ENCODE measurements around the gene IFI35. TPM values are rescaled to one million over a fixed set of nuclear protein-coding genes. Genes with fewer than 3 reads are reported as not detected.

Gene IFI35
- total RNA-seq, 1 experiment from 2014 or later: 9.4 TPM

- intact Hi-C loops (cut with micrococcal nuclease; ENCODE audit: unreplicated experiment): no loop called here
- POLR2A ChIA-PET: interaction anchor here (0.9 to 4.1 kb wide), 2 partner anchors 12 to 357 kb away, joined by 3 to 37 read pairs; partner anchors contain the start of gene RPL27
- peaks cover 17% of the 10 kb centered on the region for H3K4me1 Mint-ChIP-seq (ENCODE audit: low read depth, unreplicated experiment)
- H3K9me3 Mint-ChIP-seq (ENCODE audit: unreplicated experiment): no peaks in the 10 kb centered on the region
- Histone ChIP-seq H3K27me3 (replicated peaks; ENCODE audit: control insufficient read depth, insufficient read depth, low read length) (no peaks in the 10 kb centered on the region), H3K36me3 (ENCODE audit: control insufficient read depth, insufficient read depth, low read length) (no peaks in the 10 kb centered on the region; the same call in 1 of the 2 replicates), H3K9me3 (no peaks in the 10 kb centered on the region), H3K4me3 (ENCODE audit: low read depth, low read length) (no peak overlapping the region), H3K4me1 (peaks cover 20% of the 10 kb centered on the region)
- no TSS peak for BruUV-seq (replicated peaks)
- TF ChIP-seq, protein P1, sequence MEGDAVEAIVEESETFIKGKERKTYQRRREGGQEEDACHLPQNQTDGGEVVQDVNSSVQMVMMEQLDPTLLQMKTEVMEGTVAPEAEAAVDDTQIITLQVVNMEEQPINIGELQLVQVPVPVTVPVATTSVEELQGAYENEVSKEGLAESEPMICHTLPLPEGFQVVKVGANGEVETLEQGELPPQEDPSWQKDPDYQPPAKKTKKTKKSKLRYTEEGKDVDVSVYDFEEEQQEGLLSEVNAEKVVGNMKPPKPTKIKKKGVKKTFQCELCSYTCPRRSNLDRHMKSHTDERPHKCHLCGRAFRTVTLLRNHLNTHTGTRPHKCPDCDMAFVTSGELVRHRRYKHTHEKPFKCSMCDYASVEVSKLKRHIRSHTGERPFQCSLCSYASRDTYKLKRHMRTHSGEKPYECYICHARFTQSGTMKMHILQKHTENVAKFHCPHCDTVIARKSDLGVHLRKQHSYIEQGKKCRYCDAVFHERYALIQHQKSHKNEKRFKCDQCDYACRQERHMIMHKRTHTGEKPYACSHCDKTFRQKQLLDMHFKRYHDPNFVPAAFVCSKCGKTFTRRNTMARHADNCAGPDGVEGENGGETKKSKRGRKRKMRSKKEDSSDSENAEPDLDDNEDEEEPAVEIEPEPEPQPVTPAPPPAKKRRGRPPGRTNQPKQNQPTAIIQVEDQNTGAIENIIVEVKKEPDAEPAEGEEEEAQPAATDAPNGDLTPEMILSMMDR (IDR thresholded peaks at IDR 0.05; ENCODE audit: insufficient read depth in 1 of 2, low read depth in 1 of 2, low read length in 1 of 2, severe bottlenecking in 1 of 2, unreplicated experiment in 1 of 2): no peak
- H3K27me3 Mint-ChIP-seq (ENCODE audit: insufficient read depth, unreplicated experiment): no peaks in the 10 kb centered on the region
- H3K4me3 Mint-ChIP-seq (ENCODE audit: unreplicated experiment): peak overlapping the region; percentile 14
- peak overlapping the region; percentile 78 for H3K27ac Mint-ChIP-seq (ENCODE audit: unreplicated experiment)
- DNase-seq: peak; percentile 50 to 71
- CTCF ChIA-PET: interaction anchor here (0.6 to 1.9 kb wide), 3 partner anchors 13 to 163 kb away, joined by 3 to 8 read pairs (median 5); partner anchors contain the start of gene RPL27
- H3K36me3 Mint-ChIP-seq (ENCODE audit: insufficient read depth, unreplicated experiment): peaks cover 29% of the 10 kb centered on the region
Observed at GRCh38 chr17:43010667-43011308, 4.2 kb downstream of the IFI35 start.

DNA sequence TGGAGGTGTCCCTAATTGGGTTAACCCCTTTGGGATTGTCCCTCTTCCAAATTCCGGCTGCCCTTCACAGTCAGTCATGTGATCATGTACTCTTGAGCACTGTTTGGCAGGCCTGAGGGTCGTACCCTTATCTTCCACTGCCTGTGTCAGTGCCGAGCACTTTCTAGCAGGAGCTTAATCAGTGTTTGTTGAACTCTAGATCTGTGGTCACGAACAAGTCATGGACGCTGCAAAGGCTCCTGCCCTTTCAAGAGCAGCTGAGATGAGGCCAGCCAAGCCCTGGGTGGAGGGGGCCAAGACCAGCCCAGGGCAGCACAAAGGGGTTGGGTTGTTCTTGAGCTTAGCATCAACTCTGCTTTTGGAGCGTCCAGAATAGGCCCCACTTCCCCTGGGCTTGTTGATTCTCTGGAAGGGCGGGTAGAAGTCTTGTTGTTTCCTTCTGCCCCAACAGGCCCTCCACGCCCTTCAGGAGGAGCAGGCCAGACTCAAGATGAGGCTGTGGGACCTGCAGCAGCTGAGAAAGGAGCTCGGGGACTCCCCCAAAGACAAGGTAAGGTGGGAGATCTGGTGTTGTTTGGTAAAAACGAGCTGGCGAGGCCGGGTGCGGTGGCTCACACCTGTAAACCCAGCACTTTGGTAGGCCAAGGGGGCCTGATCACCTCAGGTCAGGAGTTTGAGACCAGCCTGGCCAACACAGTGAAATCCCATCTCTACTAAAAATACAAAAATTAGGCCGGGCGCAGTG is 5.3 kb downstream of the IFI35 start:
- DNase-seq: no peak
- Mint-ChIP-seq H3K27me3 (ENCODE audit: insufficient read depth, unreplicated experiment) (no peaks in the 10 kb centered on the region), H3K36me3 (ENCODE audit: insufficient read depth, unreplicated experiment) (peaks cover 22% of the 10 kb centered on the region), H3K4me1 (ENCODE audit: low read depth, unreplicated experiment) (peaks cover 17% of the 10 kb centered on the region), H3K4me3 (ENCODE audit: unreplicated experiment) (no peak overlapping the region), H3K9me3 (ENCODE audit: unreplicated experiment) (no peaks in the 10 kb centered on the region), H3K27ac (ENCODE audit: unreplicated experiment) (peak overlapping the region; percentile 37)
- BruUV-seq (replicated peaks): no TSS peak
- H3K4me3 ChIP-seq (ENCODE audit: low read depth, low read length): no peak overlapping the region
- POLR2A ChIA-PET: interaction anchor here (4.1 kb wide), 1 partner anchor 14 kb away, joined by 37 read pairs; the partner anchor contains the start of gene RPL27
- H3K27me3 ChIP-seq (replicated peaks; ENCODE audit: control insufficient read depth, insufficient read depth, low read length): no peaks in the 10 kb centered on the region
- TF ChIP-seq, protein P1 (IDR thresholded peaks at IDR 0.05; ENCODE audit: insufficient read depth in 1 of 2, low read depth in 1 of 2, low read length in 1 of 2, severe bottlenecking in 1 of 2, unreplicated experiment in 1 of 2): no peak
- intact Hi-C loops (cut with micrococcal nuclease; ENCODE audit: unreplicated experiment): no loop called here
- no peaks in the 10 kb centered on the region for H3K36me3 ChIP-seq (ENCODE audit: control insufficient read depth, insufficient read depth, low read length)
- peaks cover 20% of the 10 kb centered on the region for H3K4me1 ChIP-seq
- no peaks in the 10 kb centered on the region for H3K9me3 ChIP-seq
- CTCF ChIA-PET: no interaction called here

- H3K4me1 Mint-ChIP-seq (ENCODE audit: low read depth, unreplicated experiment): peaks cover 17% of the 10 kb centered on the region
- CTCF ChIA-PET: interaction anchor here (0.6 kb wide), 1 partner anchor 97 kb away, joined by 3 read pairs; no protein-coding TSS in a partner anchor
- Histone ChIP-seq H3K4me3 (ENCODE audit: low read depth, low read length) (no peak overlapping the region), H3K36me3 (ENCODE audit: control insufficient read depth, insufficient read depth, low read length) (no peaks in the 10 kb centered on the region), H3K4me1 (peaks cover 20% of the 10 kb centered on the region), H3K9me3 (no peaks in the 10 kb centered on the region), H3K27me3 (replicated peaks; ENCODE audit: control insufficient read depth, insufficient read depth, low read length) (no peaks in the 10 kb centered on the region)
- H3K27ac Mint-ChIP-seq (ENCODE audit: unreplicated experiment): no peak overlapping the region
- BruUV-seq (replicated peaks): no TSS peak
- no peaks in the 10 kb centered on the region for H3K27me3 Mint-ChIP-seq (ENCODE audit: insufficient read depth, unreplicated experiment)
- no peak for DNase-seq
- H3K9me3 Mint-ChIP-seq (ENCODE audit: unreplicated experiment): no peaks in the 10 kb centered on the region
- H3K4me3 Mint-ChIP-seq (ENCODE audit: unreplicated experiment): no peak overlapping the region
- TF ChIP-seq, protein P1 (IDR thresholded peaks at IDR 0.05; ENCODE audit: insufficient read depth in 1 of 2, low read depth in 1 of 2, low read length in 1 of 2, severe bottlenecking in 1 of 2, unreplicated experiment in 1 of 2): no peak
- POLR2A ChIA-PET: interaction anchor here (4.1 kb wide), 1 partner anchor 15 kb away, joined by 37 read pairs; the partner anchor contains the start of gene RPL27
- intact Hi-C loops (cut with micrococcal nuclease; ENCODE audit: unreplicated experiment): no loop called here
- H3K36me3 Mint-ChIP-seq (ENCODE audit: insufficient read depth, unreplicated experiment): peaks cover 19% of the 10 kb centered on the region
Observed at GRCh38 chr17:43013296-43013695, 6.7 kb downstream of the IFI35 start.

Data from Caco-2 (cell line).